Testis (tissue), 2 donors: ENCODE results near the gene UBE3C.

Source experiments
- CTCF ChIP-seq, 3 experiments: fragments of 450-650 bp in 2 of 3; fragments of 200-600 bp in 1 of 3; sonication (generic) in 1 of 3; IDR thresholded peaks; one replicate each; pipeline ENCODE4 v1.5.1; 2016 to 2019; ENCODE audit warnings: antibody characterized with exemption in 3 of 3, mild to moderate bottlenecking in 2 of 3, moderate library complexity in 1 of 3
- POLR2A ChIP-seq: fragments of 450-650 bp; IDR thresholded peaks from one replicate; pipeline ENCODE4 v1.6.1; 2017; ENCODE audit warnings: antibody characterized with exemption, mild to moderate bottlenecking, moderate library complexity

DNA sequence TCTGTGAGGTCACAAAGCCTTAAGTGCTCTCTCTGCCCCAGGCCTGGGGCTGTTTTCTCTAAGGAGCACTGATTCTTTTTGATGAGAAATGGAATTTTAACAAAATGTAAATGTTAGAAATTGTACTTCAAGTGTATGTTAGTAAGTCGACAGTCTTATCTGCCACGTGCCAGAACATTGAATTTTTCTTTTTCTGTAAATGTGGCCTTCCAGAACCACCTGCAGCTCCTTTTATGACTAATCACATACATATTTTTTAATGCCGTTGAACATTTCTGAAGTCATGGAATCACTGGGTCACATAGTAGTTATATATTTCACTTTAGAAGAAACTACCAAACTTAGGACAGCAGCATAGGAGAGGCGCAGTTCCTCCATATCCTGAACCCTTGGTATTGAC, 38.0 kb downstream of the UBE3C start:
- no peak for TF ChIP-seq CTCF (IDR thresholded peaks at IDR 0.05)
- TF ChIP-seq POLR2A = no peak
